ENCODE results near the gene KIF21B.
A peak's percentile ranks its signal among the peaks of the same experiment; 100 is the strongest.

The KIF21B gene

GRCh38 chr1:200992382-200993048 lies 31.0 kb downstream of the KIF21B start:
- DNase-seq (ENCODE audit: low read depth) = no peak

- no peak for DNase-seq (ENCODE audit: low read depth)
Observed at GRCh38 chr1:200991097-200991614, 32.4 kb downstream of the KIF21B start.

GRCh38 chr1:200990114-200990513 lies 33.4 kb downstream of the KIF21B start:
- DNase-seq (ENCODE audit: low read depth) = no peak

- no peak for DNase-seq (ENCODE audit: low read depth)
Observed at GRCh38 chr1:200989337-200989736, 34.2 kb downstream of the KIF21B start.

- no peak for DNase-seq (ENCODE audit: low read depth)
Observed at GRCh38 chr1:200988693-200989092, 34.8 kb downstream of the KIF21B start.

- DNase-seq (ENCODE audit: low read depth) = no peak
Observed at GRCh38 chr1:200985481-200985880, 38.0 kb downstream of the KIF21B start.

- DNase-seq (ENCODE audit: low read depth) = no peak
Observed at GRCh38 chr1:200983035-200983561, 40.4 kb downstream of the KIF21B start.

GRCh38 chr1:200982071-200982945 lies 41.2 kb downstream of the KIF21B start:
- no peak for DNase-seq (ENCODE audit: low read depth)

GRCh38 chr1:200981278-200981677 lies 42.2 kb downstream of the KIF21B start:
- no peak for DNase-seq (ENCODE audit: low read depth)

- DNase-seq (ENCODE audit: low read depth) = no peak
Observed at GRCh38 chr1:200980873-200981272, 42.6 kb downstream of the KIF21B start.

- no peak for DNase-seq (ENCODE audit: low read depth)
Observed at GRCh38 chr1:200980452-200980772, 43.1 kb downstream of the KIF21B start.

- peak; percentile 50 for DNase-seq (ENCODE audit: low read depth)
Observed at GRCh38 chr1:200979574-200980451, 43.7 kb downstream of the KIF21B start.

GRCh38 chr1:200977071-200977754 lies 46.3 kb downstream of the KIF21B start:
- no peak for DNase-seq (ENCODE audit: low read depth)

- DNase-seq (ENCODE audit: low read depth) = no peak
Observed at GRCh38 chr1:200976634-200977033, 46.9 kb downstream of the KIF21B start.

- no peak for DNase-seq (ENCODE audit: low read depth)
Observed at GRCh38 chr1:200975458-200975857, 48.1 kb downstream of the KIF21B start.

- DNase-seq (ENCODE audit: low read depth) = no peak
Observed at GRCh38 chr1:200974711-200975110, 48.8 kb downstream of the KIF21B start.

- DNase-seq (ENCODE audit: low read depth) = no peak
Observed at GRCh38 chr1:200973937-200974657, 49.4 kb downstream of the KIF21B start.

- DNase-seq (ENCODE audit: low read depth) = no peak
Observed at GRCh38 chr1:200972985-200973742, 50.4 kb downstream of the KIF21B start.

- DNase-seq (ENCODE audit: low read depth) = no peak
Observed at GRCh38 chr1:200971955-200972711, 51.4 kb downstream of the KIF21B start.
